Activated gamma-delta T cell treated with anti-CD3 and anti-CD28 coated beads, Interleukin-2, amount 50 U/mL, for 16 hours (primary cell): ENCODE measurements around the gene IFI35.
A peak's percentile ranks its signal among the peaks of the same experiment; 100 is the strongest.
"Not testable (repeated sequence)": the region's sequence is repeated elsewhere in the genome, so short reads cannot be mapped to it uniquely, and the experiment has no call there.

Source experiments
- DNase-seq: peaks from one replicate; pipeline ENCODE4 v3.0.0-alpha.2; 2020; ENCODE audit warnings: low read depth

Gene IFI35

GRCh38 chr17:43024407-43025289 lies 18.1 kb downstream of the IFI35 start, which contains the start of gene RND2:
RND2 (plus strand) TSS chr17:43025231; CDS start chr17:43025348, 117 bp downstream.
- DNase-seq, result peak; percentile 71

GRCh38 chr17:43025290-43025657 lies 18.7 kb downstream of the IFI35 start:
- DNase-seq, result no peak

- no peak for DNase-seq
Measured at GRCh38 chr17:43025766-43026537, 19.4 kb downstream of the IFI35 start.

GRCh38 chr17:43026595-43026994 lies 20.0 kb downstream of the IFI35 start:
- no peak for DNase-seq

GRCh38 chr17:43027091-43028032 lies 20.8 kb downstream of the IFI35 start:
- no peak for DNase-seq

GRCh38 chr17:43028221-43028861 lies 21.8 kb downstream of the IFI35 start:
- DNase-seq, result no peak

- no peak for DNase-seq
Measured at GRCh38 chr17:43030137-43030767, 23.7 kb downstream of the IFI35 start.

- DNase-seq, result no peak
Measured at GRCh38 chr17:43031666-43032065, 25.1 kb downstream of the IFI35 start.

GRCh38 chr17:43033948-43034881 lies 27.6 kb downstream of the IFI35 start:
- DNase-seq, result no peak

- no peak for DNase-seq
Measured at GRCh38 chr17:43034894-43035293, 28.3 kb downstream of the IFI35 start.

- DNase-seq, result no peak
Measured at GRCh38 chr17:43039646-43040045, 33.1 kb downstream of the IFI35 start.

- no peak for DNase-seq
Measured at GRCh38 chr17:43040655-43041054, 34.1 kb downstream of the IFI35 start.

- no peak for DNase-seq
Measured at GRCh38 chr17:43042025-43042628, 35.5 kb downstream of the IFI35 start.

- no peak for DNase-seq
Measured at GRCh38 chr17:43043307-43043706, 36.7 kb downstream of the IFI35 start.

GRCh38 chr17:43044024-43044423 lies 37.4 kb downstream of the IFI35 start:
- no peak for DNase-seq

- DNase-seq, result no peak
Measured at GRCh38 chr17:43051969-43052368, 45.4 kb downstream of the IFI35 start.

GRCh38 chr17:43053008-43053407 lies 46.4 kb downstream of the IFI35 start:
- not testable (repeated sequence) for DNase-seq

GRCh38 chr17:43056051-43056450 lies 49.5 kb downstream of the IFI35 start:
- DNase-seq, result no peak

- no peak for DNase-seq
Measured at GRCh38 chr17:43062984-43063638, 56.5 kb downstream of the IFI35 start.
